Measurements from ENCODE around the gene ITIH3.

ITIH3 gene

DNA sequence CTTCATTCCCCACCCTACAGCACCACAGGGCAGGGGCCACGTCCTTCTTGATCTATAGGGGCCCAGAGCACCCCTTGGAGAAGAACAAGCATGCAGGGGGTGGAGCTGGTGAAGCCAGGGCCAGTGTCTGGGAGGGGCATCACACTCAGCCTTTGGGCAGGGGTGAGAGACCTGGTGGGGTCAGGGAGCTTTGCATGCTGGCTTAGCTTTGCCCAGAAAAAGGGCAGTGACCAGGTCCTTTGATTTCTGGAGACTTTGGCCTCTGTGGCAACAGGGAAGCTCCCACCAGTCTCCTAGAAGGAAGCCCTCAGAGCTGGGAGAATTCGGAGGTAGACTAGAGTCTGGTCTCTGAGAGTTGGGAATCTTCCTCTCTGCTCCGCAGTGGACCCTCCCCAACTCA, 34.9 kb downstream of the ITIH3 start:
- no peak for DNase-seq (ENCODE audit: low read depth, low spot score)

DNA sequence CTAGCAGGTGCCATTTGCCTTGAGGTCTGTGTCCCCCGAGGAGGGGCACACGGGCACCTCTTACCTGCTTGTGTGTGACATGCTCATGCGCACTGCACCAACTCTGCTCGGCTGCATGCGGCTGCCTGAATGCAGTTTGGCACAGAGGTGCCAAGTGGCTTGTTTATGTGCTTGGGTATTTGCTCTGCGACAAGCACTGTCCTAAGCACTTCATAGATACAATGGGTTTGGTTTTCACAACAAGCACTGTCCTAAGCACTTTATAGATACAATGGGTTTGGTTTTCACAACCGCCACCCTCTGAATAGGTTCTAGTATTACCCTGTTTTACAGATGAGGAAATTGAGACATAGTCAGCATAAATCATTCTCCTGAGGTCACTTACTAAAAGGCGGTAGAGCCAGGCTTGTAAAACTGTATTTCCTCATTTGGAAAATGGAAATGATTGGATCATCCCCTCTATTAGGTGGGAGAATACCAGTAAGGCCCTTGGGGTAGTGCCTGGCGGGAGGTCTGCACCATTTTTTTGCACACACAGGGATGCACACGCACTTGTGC, 35.4 kb downstream of the ITIH3 start:
- no peak for DNase-seq (ENCODE audit: low read depth, low spot score)

DNA sequence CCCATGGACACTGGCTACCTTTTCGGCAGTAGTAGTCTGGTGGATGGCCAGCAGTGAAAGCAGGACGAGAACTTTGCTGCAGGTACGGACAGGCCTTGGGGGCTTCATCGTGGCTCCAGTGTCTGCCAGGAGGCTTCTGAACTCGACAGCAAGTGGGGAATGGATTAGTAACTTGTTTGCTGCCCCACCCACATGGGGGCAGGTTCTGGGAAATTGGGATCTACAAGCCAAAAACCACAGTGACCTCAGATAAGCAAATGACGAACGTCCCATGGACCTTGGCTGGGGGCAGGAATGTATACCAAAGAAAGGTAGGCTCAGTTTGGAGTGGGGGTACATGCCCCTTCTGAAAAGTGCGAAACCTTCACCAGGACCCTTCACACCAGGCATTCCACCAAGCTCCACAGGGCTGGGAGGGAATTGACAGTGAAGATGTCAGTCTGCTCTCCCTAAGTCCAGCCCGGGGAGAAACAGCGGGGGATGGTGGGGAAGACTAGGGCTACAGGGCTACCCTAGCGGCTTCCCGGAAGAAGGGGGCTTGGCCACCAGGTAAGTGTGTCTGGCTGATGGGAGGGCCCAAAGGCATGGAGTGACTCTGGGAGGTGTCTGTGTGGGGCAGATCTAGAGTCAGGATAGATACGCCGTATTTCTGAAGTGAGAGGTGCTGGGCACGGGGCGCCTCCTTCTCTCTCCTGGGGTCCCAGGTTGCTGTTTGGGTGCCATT, 36.1 kb downstream of the ITIH3 start, which contains the start of gene ITIH4:
Gene ITIH4 (minus strand): TSS at position 138 of the 724 bp plus-strand sequence. CDS start 30 bp downstream, at position 108.
- DNase-seq (ENCODE audit: low read depth, low spot score): peak; percentile 44

DNA sequence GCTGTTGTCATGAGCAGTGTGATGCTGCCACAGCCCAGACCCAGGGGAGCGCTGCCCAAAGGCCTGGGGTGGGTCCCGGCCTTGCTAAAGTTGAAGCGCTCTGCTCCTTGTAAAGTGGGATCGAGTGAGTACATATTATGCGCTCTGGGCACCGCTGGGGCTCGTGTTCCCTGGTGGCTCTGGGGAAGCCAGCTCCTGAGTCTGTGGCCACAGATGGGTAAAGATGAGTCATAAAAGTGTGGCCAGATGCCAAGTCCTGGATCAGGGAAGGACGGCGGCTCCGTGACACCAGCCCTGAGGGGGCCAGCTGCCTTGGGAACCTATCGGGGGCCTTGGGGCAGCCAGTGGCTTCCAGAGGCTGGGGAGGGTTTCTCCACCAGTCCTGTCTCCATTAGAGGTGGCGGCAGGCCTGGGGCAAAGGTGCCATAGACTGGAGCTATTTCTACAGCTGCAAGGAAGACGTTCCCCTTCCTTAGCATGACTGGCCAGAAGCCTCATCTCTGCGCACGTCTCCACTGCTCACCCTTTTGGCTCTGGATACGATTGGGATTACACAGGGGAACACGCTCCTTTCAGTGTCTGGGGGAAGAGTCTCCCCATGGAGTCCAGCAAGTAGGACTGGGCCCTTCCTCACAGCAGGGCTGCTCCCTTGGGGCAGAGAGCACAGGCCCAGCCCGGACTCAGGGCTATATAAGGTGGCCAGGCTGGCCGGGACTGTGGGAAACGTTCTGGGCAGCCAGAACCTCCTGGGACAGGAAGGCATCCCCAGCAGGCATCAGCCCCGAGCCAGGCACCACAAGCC, 37.1 kb downstream of the ITIH3 start:
- peak; percentile 91 for DNase-seq (ENCODE audit: low read depth, low spot score)

DNA sequence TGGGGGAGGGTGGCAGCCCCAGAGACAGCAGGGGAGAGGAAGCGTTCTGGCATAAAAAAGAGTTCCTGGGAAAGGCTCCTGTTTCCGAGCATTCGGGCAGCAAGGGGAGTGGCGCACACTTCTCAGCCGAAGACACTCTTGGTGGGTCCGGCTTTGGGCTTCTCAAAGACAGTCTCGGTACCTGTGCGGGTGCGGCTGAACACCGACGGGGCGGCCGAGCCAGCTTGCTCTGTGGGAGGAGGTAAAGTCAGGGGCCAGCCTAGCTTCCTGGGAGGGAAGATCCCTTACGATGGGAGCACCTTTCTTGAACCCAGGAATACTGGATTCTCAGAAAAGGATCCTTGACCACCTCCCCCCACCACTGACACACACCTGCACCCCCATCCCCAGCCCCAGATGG, 38.6 kb downstream of the ITIH3 start:
- no peak for DNase-seq (ENCODE audit: low read depth, low spot score)

DNA sequence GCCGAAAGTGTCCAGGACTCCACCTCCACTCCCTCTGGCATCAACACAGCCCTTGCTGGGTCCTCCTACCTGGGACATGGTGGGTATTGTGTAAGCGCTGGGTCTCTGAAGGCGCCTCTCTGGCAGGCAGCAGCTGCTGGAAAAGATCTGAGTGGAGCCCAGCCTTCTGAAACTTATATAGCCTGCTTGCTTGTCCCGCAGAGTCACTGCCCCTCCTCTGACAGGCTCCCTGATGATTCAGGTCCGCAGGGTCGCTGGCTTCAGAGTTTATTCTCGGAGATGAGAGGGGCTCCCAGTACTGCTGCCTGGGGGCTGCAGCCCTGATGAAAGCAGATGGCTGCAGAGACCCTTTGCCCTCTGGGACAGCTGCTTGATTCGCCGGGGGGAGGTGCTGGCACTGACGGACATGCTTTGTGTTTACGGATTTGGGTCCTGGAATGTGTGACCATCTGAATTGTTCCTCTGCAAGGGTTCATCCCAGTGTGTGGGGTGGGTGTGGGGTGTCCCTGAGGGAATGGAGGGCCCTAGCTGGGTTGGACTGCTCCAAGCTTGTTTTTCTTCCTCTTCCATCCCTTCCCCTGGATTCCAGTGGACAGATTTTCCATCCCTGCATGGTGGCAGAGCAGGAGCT, 40.4 kb downstream of the ITIH3 start, which contains the start of gene MUSTN1:
Gene MUSTN1 (minus strand): TSS at position 149 of the 631 bp plus-strand sequence. CDS start 71 bp downstream, at position 78.
- peak; percentile 30 for DNase-seq (ENCODE audit: low read depth, low spot score)

DNA sequence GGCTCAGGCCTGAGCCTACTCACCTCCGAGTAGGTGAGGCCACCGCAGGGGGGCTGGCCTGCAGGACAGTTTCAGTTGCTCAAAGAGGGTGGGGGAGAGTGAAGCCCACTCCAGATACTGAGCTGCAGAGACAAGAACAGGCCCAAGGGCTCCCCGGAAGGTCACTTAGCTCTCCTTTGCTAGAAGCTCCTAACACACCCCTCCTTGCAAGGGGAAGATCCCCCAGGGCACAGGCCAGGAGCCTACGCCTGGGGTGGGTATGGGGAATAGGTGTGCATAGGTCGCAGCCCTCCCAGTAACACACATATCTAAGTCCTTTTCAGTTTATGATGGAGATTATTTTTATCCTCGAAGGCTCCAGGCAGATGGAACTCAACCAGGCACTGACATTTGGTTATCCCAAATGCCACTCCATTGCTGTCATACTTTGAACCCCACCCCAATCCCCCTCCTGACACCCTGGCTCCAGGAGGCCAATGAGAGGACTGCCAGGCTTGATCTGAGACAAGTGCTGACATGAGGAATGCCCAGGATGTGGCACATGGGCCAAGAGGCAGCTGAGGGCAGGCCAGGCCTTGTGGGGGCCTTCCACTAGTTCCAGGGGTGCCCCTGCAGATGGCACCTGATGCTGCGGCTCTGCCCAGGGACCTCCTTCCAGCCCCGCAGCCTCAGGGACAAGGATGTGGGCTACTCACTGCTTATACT, 41.3 kb downstream of the ITIH3 start:
- no peak for DNase-seq (ENCODE audit: low read depth, low spot score)

DNA sequence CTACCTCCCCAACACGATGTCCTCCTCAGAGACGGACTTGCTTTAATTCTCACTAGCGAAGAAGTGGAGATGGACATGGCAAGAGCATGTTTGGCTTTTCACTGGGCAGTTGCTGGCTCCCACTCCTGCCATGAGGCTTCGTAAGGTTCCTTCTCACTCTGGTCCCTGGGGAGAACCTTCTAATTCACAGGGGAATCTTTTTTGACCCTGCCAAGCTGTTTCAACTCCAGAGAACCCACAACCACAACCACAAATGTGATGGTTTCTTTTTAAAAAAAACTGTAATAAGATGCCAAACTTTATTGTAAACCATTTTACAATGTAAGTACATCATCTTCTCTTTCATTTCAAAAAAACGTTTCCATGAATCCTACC, 41.9 kb downstream of the ITIH3 start:
- DNase-seq (ENCODE audit: low read depth, low spot score): no peak

DNA sequence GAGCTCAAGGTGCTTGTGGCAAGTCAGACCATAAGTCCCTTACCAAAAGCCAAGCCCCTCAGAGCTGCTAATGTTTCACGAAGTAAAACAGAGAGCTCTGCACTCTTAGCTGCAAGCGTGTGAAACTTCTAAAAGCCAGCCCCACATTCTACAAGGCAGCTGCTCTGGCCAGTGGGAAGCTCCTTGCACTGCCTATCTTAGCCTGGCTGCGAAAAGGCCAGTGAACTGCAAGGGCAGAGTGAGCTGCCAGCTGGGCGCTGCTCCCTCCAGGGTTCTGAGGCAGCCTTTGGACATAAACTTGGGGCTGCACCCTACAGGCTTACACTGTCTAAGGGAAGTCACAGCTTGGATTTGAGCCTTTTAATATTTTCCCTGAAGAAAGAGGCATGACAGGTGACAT, 42.4 kb downstream of the ITIH3 start:
- DNase-seq (ENCODE audit: low read depth, low spot score): no peak

DNA sequence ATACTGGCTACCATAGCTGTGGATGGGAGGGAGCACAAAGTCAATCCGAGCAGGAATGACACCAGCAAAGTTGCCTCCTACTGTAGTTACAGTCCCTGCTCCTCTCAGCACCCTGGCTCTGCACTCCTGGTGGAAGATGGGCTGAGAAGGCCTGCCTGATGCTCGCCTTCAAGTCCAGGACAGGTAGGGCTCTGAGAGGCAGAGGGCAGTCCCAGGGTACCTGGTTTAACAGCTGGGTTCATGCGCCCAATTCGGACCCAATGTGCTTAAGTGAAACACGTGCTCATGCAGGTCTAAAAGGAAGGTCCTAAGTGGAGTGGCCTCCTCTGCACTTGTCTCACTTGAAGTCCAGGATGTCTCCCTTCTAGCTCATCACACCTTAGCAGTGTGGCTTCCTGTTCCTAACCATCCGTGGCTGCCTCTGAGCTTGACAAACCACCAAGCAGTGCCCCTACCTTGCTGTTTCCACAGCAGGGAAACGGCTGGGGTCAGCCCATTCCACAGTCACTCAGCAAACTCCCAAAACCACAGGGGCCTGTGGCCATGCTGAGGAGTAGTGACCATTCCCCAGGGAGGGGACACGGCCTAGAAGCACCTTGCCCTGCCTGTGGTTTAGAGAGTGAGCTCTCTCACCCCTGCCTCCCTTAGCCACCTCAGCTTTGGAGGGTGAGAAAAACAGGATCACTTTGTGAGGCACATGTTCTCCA, 44.1 kb downstream of the ITIH3 start:
- DNase-seq (ENCODE audit: low read depth, low spot score): no peak

DNA sequence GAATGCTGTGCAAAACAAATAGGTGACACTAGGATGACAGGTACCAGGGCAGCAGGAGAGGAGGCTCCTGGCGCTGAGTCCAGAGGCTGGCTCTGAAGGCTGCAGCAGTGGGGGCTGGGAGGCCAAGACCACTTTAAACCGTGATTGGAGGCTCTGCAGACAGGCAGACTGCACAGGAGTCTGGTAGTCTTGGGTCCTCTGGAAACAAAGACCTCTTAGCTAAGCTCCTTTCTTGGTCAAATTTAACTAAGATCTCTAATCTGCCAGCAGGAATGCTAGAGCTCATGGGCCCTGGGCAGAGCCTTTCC, 44.6 kb downstream of the ITIH3 start:
- DNase-seq (ENCODE audit: low read depth, low spot score): no peak

DNA sequence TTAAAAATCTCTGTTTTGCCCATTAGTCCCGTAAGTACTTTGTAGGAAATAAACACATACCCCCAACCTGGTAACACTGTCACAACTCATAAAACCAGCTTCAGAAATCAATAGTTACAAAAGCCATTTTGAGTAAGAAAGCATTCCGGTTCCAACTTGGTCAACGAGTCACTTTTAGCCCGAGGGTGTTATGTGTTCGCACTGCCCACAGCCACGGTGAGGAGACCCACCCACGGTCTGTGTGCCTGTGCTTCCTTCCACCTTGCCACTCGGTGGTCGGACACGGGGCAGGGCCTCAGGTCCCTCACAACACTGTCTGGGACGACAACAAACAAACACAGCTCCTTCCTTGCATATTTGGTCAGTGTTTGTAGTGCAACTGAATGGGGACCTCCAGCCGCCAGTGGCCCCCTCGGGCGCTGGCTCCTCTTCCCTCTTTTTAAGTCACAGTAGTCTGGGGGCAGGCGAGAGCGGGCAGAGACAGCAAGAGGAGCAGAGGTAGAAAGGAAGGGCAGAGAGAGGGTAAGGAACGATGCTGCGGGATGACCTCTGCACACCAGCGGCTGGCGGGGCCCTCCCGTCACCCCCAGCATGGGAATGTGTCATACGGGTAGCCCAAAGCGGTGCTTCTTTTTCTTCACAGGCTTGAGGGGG, 45.4 kb downstream of the ITIH3 start:
- no peak for DNase-seq (ENCODE audit: low read depth, low spot score)

DNA sequence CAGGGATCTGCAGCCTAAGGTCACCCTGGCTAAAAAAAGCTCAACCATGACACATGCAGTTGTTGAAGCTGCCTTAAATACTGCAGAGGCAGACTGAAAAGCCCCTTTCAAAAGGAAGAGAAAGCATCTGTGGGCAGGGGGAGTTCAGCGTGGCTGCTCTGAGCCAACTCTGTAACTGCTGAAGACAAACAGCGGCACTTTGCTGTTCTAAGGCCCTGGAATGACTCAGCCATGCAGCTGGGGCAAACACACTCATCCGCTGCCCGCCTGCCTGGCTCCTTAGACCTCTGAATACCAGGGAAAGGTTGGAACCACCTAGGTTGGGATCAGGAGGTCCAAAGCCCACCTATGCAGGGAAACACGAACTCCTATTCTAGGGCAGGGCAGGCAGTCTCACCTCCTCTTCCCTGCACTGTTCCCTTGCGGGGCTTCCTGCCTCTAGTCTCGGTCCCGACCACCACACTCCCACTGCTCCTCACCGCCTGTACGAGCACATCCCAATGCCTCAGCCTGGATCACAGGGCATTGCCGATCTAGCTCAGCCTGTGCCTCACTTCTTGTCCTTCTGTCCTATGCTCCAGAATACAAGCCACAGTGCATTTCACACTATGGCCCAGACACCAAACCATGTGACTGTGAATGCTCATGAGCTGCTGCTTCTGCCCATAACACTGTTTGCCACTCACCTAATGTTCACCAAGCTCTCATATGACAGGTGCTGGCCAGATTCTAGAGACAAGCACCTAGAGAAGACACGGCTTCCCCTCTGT, 46.8 kb downstream of the ITIH3 start:
- DNase-seq (ENCODE audit: low read depth, low spot score): peak; percentile 55

DNA sequence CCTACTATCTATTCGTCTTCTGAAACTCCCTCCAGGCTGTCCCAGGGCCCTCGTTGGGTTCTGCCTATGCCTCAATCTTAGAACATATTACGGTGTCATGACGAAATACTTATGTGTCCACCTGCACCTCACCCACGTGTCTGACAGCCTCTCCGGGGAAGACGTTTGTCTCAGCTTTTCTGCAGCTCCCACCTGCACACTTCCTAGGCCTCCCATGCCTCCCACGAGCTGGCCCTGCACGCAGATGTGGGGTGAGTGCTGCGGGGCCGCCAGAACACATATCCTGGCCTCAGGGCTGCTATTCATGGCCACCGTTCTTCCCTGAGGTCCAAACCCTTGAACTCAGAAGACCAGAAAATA, 47.4 kb downstream of the ITIH3 start:
- no peak for DNase-seq (ENCODE audit: low read depth, low spot score)

DNA sequence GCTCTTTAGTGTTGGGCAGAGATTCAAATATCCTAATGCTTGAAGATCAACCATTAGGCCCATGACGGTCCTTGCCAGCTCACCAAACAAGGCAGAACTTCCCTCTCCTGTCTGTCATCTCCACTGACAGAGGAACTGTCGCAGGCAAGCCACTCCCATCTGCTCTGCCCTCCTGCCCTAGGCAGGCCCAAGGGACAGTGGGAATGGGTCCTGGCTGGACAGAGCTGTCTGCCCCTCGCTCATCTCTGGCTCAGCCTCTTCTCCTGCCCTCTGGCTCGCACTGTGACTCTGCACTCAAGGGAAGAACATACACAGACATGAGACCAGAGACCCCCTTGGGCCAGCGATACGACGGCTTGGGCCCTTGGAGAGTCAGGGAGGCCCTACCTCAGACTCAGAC, 47.8 kb downstream of the ITIH3 start:
- no peak for DNase-seq (ENCODE audit: low read depth, low spot score)

DNA sequence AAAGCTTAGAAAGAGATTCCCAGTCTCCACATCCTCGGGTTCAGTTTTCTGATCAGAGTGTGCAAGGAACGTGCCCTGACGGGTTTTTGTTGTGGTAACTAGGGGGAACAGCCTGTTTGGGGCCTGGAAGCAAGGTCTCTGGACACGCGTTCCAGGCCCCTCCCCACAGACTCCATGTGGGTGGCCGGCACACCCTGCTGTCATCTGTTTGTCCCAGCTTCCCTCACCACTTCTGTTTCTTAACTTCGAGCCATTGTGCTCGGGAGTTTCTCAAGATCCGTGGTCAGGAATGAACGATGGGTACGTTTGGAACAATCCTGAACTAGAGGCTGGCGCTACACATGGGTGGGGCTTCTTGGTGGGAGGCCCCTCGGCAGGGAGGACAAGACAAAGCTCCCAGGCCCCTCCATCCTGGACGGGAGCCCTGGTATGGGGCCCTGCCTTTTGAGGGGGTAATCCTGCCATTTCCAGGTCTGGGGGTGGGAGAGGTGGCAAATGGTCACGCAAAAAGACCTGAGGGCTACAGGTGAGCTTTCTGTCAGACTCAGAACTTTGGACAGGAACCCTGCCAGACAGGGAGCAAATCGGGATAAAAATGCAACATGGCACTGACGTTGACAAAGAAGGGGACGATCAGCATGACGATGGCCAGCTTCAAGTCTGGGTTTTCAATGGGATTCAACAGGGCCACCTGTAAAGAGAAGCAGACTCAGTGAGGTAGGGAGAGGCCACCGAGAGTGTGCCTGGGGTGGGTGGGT, 48.7 kb downstream of the ITIH3 start:
- no peak for DNase-seq (ENCODE audit: low read depth, low spot score)

DNA sequence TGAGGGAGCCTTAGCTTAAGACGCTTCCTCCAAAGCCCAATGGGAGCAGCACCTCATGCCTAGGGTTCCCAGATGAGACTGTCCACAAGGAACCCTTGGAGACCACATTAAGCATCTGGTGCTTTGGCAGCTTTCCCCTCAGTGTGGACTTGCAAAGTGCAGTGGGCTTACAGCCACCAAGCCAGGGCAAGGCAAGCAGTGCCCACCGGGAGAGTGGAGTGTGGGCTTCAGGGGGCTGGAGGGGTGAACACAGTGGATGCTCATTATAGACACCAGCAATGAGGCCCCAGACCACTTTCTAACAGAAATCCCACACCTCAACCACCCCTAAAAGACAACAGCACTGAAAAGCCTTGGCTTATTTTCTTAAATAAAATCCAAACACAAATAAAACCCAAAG, 49.3 kb downstream of the ITIH3 start:
- DNase-seq (ENCODE audit: low read depth, low spot score): no peak

DNA sequence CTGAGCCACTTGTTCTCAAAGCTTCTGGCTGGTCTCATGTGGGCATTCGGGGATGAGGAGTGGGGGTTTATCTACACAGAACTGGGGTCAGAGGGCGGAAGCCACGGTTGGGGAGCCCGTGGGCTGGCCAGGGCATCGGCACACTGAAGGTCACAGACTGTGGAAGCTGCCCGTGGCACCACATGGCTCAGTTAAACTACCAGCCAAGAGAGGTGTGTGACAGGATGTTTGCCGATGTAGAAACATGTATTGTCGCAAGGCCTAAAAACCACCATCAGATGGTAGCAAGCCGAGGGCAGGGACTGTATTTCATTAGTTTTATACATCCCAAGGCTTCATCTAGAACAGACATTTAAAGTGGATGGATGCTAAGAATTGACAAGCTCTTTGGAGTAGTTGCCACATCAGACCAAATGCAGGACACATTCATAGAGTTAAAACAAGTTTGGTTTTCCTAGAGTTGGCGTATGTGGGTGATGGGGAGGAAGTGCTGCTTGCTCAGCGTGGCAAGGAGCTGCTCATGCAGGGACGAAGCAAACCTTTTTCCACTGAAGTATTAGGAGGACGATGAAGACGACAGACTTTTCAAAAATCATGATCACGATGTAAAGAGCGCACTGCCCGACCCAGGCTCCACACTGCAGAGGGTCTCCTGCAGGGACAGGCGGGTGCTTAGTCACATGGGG, 49.8 kb downstream of the ITIH3 start:
- DNase-seq (ENCODE audit: low read depth, low spot score): no peak

DNA sequence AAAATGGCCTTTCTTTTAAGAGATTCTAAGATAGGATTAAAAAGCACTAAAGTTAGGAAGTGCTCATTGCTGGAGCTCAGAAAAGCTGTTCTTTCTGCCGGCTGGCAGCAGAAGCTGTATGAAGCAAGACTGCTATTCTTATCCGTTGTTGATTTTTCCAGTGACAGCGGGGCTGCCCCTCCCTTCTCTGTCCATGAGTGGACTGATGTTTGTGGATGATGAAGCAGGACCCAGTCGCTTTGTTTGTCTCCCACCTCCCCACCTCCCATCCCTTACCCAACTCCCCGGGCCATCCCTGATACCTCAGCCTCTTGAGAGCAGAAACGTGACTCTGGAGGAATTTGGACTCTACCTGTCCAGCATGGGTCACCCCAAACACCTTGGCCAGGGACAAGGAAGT, 50.6 kb downstream of the ITIH3 start:
- DNase-seq (ENCODE audit: low read depth, low spot score): no peak
